ENCODE data around the gene GABRB1. TPM values are rescaled to one million over a fixed set of nuclear protein-coding genes. Genes with fewer than 3 reads are reported as not detected.

The GABRB1 gene
- total RNA-seq, 6 experiments from 2014 or later: 0.43 TPM; not detected in 5

DNA sequence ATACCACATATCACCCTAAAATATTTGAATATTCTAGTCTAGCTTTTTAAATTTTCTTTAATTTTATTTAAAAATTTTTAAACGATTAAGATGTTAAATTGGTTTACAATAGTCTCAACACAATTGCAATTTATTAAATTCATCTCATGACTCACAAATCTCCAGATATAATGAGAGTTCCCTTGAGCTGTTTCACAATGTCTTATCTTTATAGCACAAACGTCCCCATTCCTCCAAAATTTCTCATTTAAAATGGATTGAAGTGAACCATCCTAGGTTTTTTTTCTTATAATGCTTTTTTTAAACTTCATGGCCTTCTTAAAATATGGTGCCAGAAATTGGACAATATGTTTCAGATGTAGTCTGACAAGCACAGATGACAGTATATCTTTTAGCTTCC, 204.4 kb downstream of the GABRB1 start:
- WGBS (ENCODE audit: insufficient coverage, low coverage, low lambda C conversion rate, missing lambda C conversion rate): 11% methylated on average over 2 of the region's 2 CpGs
- intact Hi-C loops (cut with DNase I): no loop called here
- DNase-seq: no peak
- TF ChIP-seq, protein P1, sequence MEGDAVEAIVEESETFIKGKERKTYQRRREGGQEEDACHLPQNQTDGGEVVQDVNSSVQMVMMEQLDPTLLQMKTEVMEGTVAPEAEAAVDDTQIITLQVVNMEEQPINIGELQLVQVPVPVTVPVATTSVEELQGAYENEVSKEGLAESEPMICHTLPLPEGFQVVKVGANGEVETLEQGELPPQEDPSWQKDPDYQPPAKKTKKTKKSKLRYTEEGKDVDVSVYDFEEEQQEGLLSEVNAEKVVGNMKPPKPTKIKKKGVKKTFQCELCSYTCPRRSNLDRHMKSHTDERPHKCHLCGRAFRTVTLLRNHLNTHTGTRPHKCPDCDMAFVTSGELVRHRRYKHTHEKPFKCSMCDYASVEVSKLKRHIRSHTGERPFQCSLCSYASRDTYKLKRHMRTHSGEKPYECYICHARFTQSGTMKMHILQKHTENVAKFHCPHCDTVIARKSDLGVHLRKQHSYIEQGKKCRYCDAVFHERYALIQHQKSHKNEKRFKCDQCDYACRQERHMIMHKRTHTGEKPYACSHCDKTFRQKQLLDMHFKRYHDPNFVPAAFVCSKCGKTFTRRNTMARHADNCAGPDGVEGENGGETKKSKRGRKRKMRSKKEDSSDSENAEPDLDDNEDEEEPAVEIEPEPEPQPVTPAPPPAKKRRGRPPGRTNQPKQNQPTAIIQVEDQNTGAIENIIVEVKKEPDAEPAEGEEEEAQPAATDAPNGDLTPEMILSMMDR (IDR thresholded peaks at IDR 0.05): no peak
- no peak for TF ChIP-seq POLR2A (IDR thresholded peaks at IDR 0.05)
- Histone ChIP-seq H3K9me3 (no peaks in the 10 kb centered on the region), H3K27ac (no peak overlapping the region), H3K36me3 (no peaks in the 10 kb centered on the region), H3K27me3 (no peaks in the 10 kb centered on the region), H3K4me3 (no peak overlapping the region), H3K4me1 (peaks cover 0 to 2% (median 0%) of the 10 kb centered on the region in 4 donors)
- ATAC-seq: no peak

DNA sequence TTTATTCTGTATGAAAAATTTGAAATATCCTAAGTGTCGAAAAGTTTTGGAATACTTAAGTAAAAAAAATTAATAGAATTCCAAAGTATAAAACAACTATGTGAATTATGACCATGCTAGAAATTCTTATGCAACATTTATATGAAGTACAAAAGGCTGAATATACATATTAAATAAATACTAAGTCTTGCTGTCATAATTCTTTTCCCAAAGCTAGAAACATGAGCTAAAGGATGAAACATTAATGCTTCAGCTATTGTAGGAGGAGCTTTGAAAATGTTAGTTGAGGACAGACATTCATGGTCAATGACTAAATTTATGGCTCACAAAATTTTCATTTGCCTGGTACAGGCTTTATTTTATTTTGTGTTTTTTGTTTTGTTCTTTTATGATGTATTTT, 207.3 kb downstream of the GABRB1 start:
- Histone ChIP-seq H3K27me3 (no peaks in the 10 kb centered on the region), H3K36me3 (no peaks in the 10 kb centered on the region), H3K4me1 (peaks cover 0 to 2% (median 0%) of the 10 kb centered on the region in 4 donors), H3K9me3 (no peaks in the 10 kb centered on the region), H3K4me3 (no peak overlapping the region), H3K27ac (no peak overlapping the region)
- no peak for TF ChIP-seq POLR2A (IDR thresholded peaks at IDR 0.05)
- TF ChIP-seq, protein P1 (IDR thresholded peaks at IDR 0.05): no peak
- no peak for DNase-seq
- intact Hi-C loops (cut with DNase I): no loop called here
- no peak for ATAC-seq
- WGBS (ENCODE audit: insufficient coverage, low coverage, low lambda C conversion rate, missing lambda C conversion rate): 27% methylated on average over 1 of the region's 1 CpG

DNA sequence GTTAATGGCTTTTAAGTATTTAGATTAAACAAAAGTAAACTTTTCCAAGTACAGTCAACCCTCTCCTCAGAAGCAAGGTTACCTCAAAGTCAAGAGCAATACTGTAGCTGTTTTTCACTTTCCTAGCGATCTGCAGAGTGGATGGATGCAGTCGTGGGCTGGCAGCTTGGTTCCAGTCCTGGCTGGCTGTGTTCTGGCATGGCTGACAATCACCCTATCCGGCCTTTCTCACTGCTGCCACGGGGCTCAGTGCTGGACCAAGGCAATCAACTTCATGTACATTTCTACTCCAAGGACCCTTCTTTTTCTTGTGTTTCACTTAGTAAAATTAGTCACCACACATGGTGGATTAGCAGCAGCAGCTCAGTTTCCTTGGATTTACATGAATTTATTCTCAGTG, 208.3 kb downstream of the GABRB1 start:
- no peak for TF ChIP-seq POLR2A (IDR thresholded peaks at IDR 0.05)
- TF ChIP-seq, protein P1 (IDR thresholded peaks at IDR 0.05): no peak
- WGBS (ENCODE audit: insufficient coverage, low coverage, low lambda C conversion rate, missing lambda C conversion rate): 55% methylated on average over 4 of the region's 4 CpGs

DNA sequence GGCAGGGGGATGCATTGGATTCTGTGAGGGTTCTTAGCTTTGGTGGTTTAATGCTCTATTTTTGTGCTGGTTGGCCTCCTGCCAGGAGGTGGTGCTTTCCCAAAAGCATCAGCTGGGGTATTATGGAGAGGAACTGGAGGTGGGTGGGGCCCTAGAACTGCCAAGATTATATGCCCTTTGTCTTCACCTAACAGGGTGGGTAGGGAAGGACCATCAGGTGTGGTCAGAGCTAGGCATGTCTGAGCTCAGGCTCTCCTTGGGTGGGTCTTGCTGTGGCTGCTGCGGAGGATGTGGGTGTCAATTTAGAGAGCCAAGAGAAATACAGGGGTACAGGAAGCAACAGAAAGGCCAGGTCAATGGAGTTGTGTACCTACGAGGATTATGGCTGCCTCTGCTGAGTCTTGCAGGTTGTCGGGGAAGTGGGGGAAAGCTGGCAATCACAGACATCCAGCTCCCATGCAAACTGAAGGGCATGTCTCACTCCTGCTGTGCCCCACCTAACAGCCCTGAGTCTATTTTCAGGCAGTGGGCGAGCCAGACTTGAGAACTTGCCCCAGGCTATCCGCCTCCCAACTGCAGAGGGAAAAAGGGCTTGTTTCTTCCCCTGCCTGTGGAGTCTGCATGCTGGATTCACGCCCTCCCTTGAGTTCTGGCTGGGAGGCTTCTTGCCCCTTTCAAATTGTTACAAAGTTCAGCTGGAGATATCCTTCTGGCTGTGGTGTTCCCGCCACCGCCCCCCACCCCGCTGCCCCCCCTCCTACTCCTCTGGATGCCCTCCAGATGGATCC, 220.2 kb downstream of the GABRB1 start:
- intact Hi-C loops (cut with DNase I): no loop called here
- no peak for DNase-seq
- Histone ChIP-seq H3K4me3 (no peak overlapping the region), H3K27me3 (no peaks in the 10 kb centered on the region), H3K27ac (no peak overlapping the region), H3K36me3 (no peaks in the 10 kb centered on the region), H3K4me1 (no peaks in the 10 kb centered on the region), H3K9me3 (no peaks in the 10 kb centered on the region)
- TF ChIP-seq, protein P1 (IDR thresholded peaks at IDR 0.05): no peak
- no peak for TF ChIP-seq POLR2A (IDR thresholded peaks at IDR 0.05)
- WGBS (ENCODE audit: insufficient coverage, low coverage, low lambda C conversion rate, missing lambda C conversion rate): 66% methylated on average over 5 of the region's 9 CpGs
- no peak for ATAC-seq

More for the DNA sequence above, 208.3 kb downstream of the GABRB1 start:
- no peaks in the 10 kb centered on the region for H3K36me3 ChIP-seq
- H3K27me3 ChIP-seq: no peaks in the 10 kb centered on the region
- peaks cover 0 to 2% (median 0%) of the 10 kb centered on the region in 4 donors for H3K4me1 ChIP-seq
- intact Hi-C loops (cut with DNase I): no loop called here
- H3K27ac ChIP-seq: no peak overlapping the region
- DNase-seq (peak in 1 of 3 donors; percentile 23), ATAC-seq (no peak)
- H3K9me3 ChIP-seq: no peaks in the 10 kb centered on the region
- H3K4me3 ChIP-seq: no peak overlapping the region

Measured in right lobe of liver (tissue), 6 donors.